NB4 (cell line): ENCODE results near the gene ABCA2.

Experiments
- DNase-seq: peaks from one replicate; pipeline ENCODE4 v3.0.0; 2010; ENCODE audit warnings: low read depth
- H3K4me3 ChIP-seq: one replicate; pipeline ENCODE4 v1.5.1; 2011; ENCODE audit warnings: mild to moderate bottlenecking, low read depth, low read length, moderate library complexity
- CTCF ChIP-seq: IDR thresholded peaks from one replicate; pipeline ENCODE4 v1.5.1; 2012; ENCODE audit warnings: low read depth, low read length
- MYC ChIP-seq: IDR thresholded peaks from 2 replicates; pipeline ENCODE4 v1.6.1; 2011; ENCODE audit warnings: low read depth, low read length
- POLR2A ChIP-seq: IDR thresholded peaks from 2 replicates; pipeline ENCODE4 v1.6.1; 2011; ENCODE audit warnings: mild to moderate bottlenecking; ENCODE audit not compliant: insufficient read length; ENCODE audit errors: extremely low read depth
- TF ChIP-seq, protein P1 (sequence below): IDR thresholded peaks from 2 replicates; pipeline ENCODE4 v1.6.1; 2011; ENCODE audit warnings: low read depth, low read length

Gene ABCA2

DNA sequence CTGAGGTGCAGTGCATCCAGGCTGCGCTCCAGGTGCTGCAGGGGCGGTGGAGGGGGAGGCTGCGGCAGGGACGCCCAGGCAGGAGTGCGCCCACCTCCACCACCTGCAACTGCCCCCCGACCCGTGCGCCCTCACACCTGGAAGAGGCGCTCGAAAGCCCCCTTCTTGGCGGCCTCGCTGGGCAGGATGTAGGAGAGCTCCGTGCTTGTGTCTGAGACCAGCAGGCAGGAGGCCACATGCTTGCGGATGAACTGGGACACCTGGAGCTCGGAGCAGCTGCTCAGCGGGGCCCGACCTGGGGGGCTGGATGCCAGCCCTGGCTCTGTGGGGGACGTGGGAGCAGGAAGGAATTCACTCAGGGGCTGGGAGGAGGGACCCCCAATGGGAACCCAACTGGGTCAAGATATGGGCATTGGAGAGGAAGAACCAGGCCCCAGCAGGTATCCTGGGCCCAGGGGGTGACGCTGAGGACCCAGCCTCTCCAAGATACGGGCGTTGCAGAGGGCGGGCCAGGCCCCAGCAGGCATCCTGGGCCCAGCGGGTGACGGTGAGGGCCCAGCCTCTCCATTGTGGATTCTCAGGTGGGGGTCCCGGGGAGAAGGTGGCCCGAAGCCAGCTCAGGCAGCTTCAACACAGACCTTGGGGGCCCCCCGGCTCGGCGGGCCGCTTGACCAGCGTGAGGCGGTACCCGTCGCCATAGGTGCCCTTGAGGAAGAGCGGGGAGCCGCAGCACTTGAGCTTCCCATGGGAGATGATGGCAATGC lies 13.1 kb downstream of the ABCA2 start:
- no peak for DNase-seq
- TF ChIP-seq, protein P1, sequence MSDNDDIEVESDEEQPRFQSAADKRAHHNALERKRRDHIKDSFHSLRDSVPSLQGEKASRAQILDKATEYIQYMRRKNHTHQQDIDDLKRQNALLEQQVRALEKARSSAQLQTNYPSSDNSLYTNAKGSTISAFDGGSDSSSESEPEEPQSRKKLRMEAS: no peak
- no peak for TF ChIP-seq CTCF
- no peak for TF ChIP-seq MYC
- no peak for TF ChIP-seq POLR2A
- H3K4me3 ChIP-seq: no peak overlapping the region

DNA sequence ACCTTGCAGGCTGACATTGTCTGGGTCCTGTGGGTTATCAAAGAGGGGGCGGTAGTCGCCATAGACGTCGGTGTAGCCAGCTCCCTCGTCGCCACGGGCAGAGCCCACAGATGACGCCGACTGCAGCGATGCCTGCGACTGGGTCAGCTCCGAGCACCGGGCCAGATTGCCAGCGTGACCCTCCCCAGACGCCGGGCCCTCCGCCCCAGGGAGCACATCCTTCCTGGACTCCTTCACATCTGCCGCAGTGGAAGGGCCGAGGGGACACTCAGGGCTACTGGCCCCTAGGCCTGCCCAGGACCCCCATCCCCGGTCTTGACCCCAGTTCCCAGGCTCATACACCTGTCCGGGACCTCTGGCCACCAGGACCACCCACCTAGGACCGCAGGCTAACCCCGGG lies 13.9 kb downstream of the ABCA2 start:
- H3K4me3 ChIP-seq: no peak overlapping the region
- no peak for DNase-seq
- no peak for TF ChIP-seq POLR2A
- TF ChIP-seq MYC: no peak

- no peak overlapping the region for H3K4me3 ChIP-seq
- TF ChIP-seq, protein P1: no peak
- TF ChIP-seq CTCF (no peak), MYC (no peak), POLR2A (no peak)
- DNase-seq: no peak
Observed at GRCh38 chr9:137013571-137013940, 14.5 kb downstream of the ABCA2 start.

GRCh38 chr9:137012694-137013570 lies 15.1 kb downstream of the ABCA2 start:
- no peak for DNase-seq
- H3K4me3 ChIP-seq: no peak overlapping the region
- TF ChIP-seq MYC (no peak), CTCF (no peak), POLR2A (no peak)
- TF ChIP-seq, protein P1: no peak

DNA sequence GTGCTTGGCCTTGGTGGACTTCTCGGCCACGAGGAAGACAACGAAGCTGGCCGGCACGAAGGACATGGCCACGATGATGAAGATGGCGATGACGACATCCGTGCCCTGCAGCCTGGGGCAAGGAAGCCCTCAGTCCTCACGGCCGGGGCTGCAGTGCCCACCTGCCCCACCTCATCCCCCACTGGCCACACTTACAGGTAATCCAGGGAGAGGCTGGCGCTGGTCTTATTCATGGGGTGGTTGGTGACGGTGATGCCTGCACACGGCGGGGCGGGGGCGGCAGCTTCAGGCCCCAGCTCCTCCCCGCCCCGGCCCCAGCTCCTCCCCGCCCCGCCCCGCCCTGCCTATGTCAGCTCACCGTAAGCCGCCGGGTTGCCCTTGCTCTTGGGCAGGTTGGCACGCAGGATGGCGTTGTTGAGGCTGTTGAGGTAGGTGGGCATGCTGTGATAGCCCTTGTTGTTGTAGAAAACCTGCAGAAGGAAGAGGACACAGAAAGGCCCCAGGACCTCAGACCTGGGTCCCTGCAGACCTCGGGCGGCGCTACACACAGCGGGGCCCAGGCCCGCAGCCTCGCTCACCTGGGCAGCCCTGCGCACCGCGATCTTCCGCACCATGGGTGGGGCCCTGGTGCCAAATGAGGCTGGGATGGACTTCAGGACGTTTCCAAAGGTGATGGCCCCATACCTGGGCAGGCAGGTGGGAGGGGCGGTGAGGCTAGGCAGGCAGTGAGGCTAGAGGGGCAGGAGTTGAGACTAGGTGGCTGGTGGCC lies 15.9 kb downstream of the ABCA2 start:
- no peak overlapping the region for H3K4me3 ChIP-seq
- no peak for DNase-seq
- no peak for TF ChIP-seq POLR2A
- TF ChIP-seq, protein P1: no peak
- TF ChIP-seq CTCF: no peak

GRCh38 chr9:137011156-137011555 lies 16.9 kb downstream of the ABCA2 start:
- H3K4me3 ChIP-seq: no peak overlapping the region
- DNase-seq: no peak
- no peak for TF ChIP-seq POLR2A
- no peak for TF ChIP-seq CTCF
- TF ChIP-seq MYC: no peak
- TF ChIP-seq, protein P1: no peak
